ENCODE results near the gene CDH5. TPM values are rescaled to one million over a fixed set of nuclear protein-coding genes. Genes with fewer than 3 reads are reported as not detected.

The CDH5 gene
- polyA plus RNA-seq, 1 of the 3 experiments (the other 2 are of a cell fraction): not detected

GRCh38 chr16:66420396-66420795, 53.9 kb downstream of the CDH5 start (continued):
- no peak for TF ChIP-seq ZBTB33 (IDR thresholded peaks at IDR 0.05; ENCODE audit: borderline replicate concordance, low read depth)
- no peak for TF ChIP-seq FOSL2 (IDR thresholded peaks at IDR 0.05; ENCODE audit: borderline replicate concordance, low read depth)
- TF ChIP-seq MEF2A (IDR thresholded peaks at IDR 0.05; ENCODE audit: borderline replicate concordance, low read depth): no peak

GRCh38 chr16:66421891-66422290, 55.4 kb downstream of the CDH5 start:
- DNase-seq: no peak
- Histone ChIP-seq H3K9me3 (no peaks in the 10 kb centered on the region), H2AFZ (ENCODE audit: low read depth) (no peak overlapping the region), H3K9me2 (no peaks in the 10 kb centered on the region), H3K4me3 (ENCODE audit: low read depth in 2 of 2, low read length in 1 of 2) (no peak overlapping the region), H3K27ac (ENCODE audit: low read depth in 2 of 2, low read length in 1 of 2) (no peak overlapping the region), H3K4me2 (no peak overlapping the region), H3K79me2 (ENCODE audit: insufficient read depth) (no peaks in the 10 kb centered on the region), H3K4me1 (ENCODE audit: control insufficient read depth in 1 of 2, insufficient read depth in 2 of 2, low read depth in 1 of 2, low read length in 1 of 2) (peaks cover 0 to 4% of the 10 kb centered on the region in 2 experiments; a peak in 1 of 4 replicates), H3K27me3 (ENCODE audit: insufficient read depth) (peaks cover 17% of the 10 kb centered on the region), H3K9ac (no peak overlapping the region), H3K36me3 (replicated peaks in 1 of 2; ENCODE audit: control insufficient read depth in 1 of 2, insufficient read depth in 2 of 2, low read length in 1 of 2) (no peaks in the 10 kb centered on the region), H4K20me1 (ENCODE audit: insufficient read depth) (no peaks in the 10 kb centered on the region), H3F3A (replicated peaks; ENCODE audit: insufficient read depth) (no peaks in the 10 kb centered on the region)
- POLR2A ChIA-PET: no interaction called here
- WGBS (ENCODE audit: low lambda C conversion rate): 72% methylated on average over 6 of the region's 6 CpGs
- no peak for TF ChIP-seq SIN3A (IDR thresholded peaks at IDR 0.05; ENCODE audit: borderline replicate concordance, low read depth, low read length)
- no peak for TF ChIP-seq EP300 (IDR thresholded peaks at IDR 0.05; ENCODE audit: borderline replicate concordance in 1 of 2, low read depth in 1 of 2, low read length in 1 of 2)
- no peak for TF ChIP-seq GABPA (IDR thresholded peaks at IDR 0.05; ENCODE audit: low read depth)
- TF ChIP-seq ELF1 (IDR thresholded peaks at IDR 0.05): no peak
- TF ChIP-seq RCOR1 (IDR thresholded peaks at IDR 0.05; ENCODE audit: low read length): no peak
- TF ChIP-seq MAX (IDR thresholded peaks at IDR 0.05; ENCODE audit: low read depth): no peak
- TF ChIP-seq GATA2 (CRISPR knock-in tag; IDR thresholded peaks at IDR 0.05): no peak
- no peak for TF ChIP-seq EZH2phosphoT487 (IDR thresholded peaks at IDR 0.05; ENCODE audit: borderline replicate concordance, low read depth)
- TF ChIP-seq USF1 (IDR thresholded peaks at IDR 0.05; ENCODE audit: borderline replicate concordance, low read depth): no peak
- no peak for TF ChIP-seq FOXM1 (IDR thresholded peaks at IDR 0.05; ENCODE audit: low read depth)
- TF ChIP-seq NFIC (IDR thresholded peaks at IDR 0.05; ENCODE audit: borderline replicate concordance): no peak
- TF ChIP-seq RAD21 (IDR thresholded peaks at IDR 0.05; ENCODE audit: low read length): no peak
- TF ChIP-seq CTCF (IDR thresholded peaks at IDR 0.05): no peak
- TF ChIP-seq JUND (IDR thresholded peaks at IDR 0.05): no peak
- TF ChIP-seq RXRA (IDR thresholded peaks at IDR 0.05; ENCODE audit: borderline replicate concordance, low read depth): no peak
- CTCF ChIA-PET: interaction anchor here (1.8 kb wide), 1 partner anchor 16 kb away, joined by 7 read pairs; no protein-coding TSS in a partner anchor
